PC-3 (cell line): Measurements from ENCODE around the gene KANK2.

Experiments
- EZH2 ChIP-seq: fragments of 300-600 bp; sonication (generic); IDR thresholded peaks from one replicate; pipeline ENCODE4 v1.6.1; 2017; ENCODE audit warnings: antibody characterized with exemption, mild to moderate bottlenecking, low read length; ENCODE audit not compliant: unreplicated experiment
- EZH2phosphoT487 ChIP-seq: fragments of 300-600 bp; sonication (generic); IDR thresholded peaks from 2 replicates; pipeline ENCODE4 v1.6.1; 2018; ENCODE audit warnings: mild to moderate bottlenecking, antibody characterized with exemption, low read length, borderline replicate concordance
- TF ChIP-seq, protein P1 (sequence below): fragments of 300-600 bp; sonication (generic); conservative IDR thresholded peaks from 2 replicates; pipeline ENCODE4 v1.5.1; 2017; ENCODE audit warnings: antibody characterized with exemption, low read depth, mild to moderate bottlenecking, low read length

- TF ChIP-seq, protein P1, sequence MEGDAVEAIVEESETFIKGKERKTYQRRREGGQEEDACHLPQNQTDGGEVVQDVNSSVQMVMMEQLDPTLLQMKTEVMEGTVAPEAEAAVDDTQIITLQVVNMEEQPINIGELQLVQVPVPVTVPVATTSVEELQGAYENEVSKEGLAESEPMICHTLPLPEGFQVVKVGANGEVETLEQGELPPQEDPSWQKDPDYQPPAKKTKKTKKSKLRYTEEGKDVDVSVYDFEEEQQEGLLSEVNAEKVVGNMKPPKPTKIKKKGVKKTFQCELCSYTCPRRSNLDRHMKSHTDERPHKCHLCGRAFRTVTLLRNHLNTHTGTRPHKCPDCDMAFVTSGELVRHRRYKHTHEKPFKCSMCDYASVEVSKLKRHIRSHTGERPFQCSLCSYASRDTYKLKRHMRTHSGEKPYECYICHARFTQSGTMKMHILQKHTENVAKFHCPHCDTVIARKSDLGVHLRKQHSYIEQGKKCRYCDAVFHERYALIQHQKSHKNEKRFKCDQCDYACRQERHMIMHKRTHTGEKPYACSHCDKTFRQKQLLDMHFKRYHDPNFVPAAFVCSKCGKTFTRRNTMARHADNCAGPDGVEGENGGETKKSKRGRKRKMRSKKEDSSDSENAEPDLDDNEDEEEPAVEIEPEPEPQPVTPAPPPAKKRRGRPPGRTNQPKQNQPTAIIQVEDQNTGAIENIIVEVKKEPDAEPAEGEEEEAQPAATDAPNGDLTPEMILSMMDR: no peak
- no peak for TF ChIP-seq EZH2
- no peak for TF ChIP-seq EZH2phosphoT487
Observed at GRCh38 chr19:11176466-11177193, 20.7 kb downstream of the KANK2 start.
